GM12891 (cell line): ENCODE data around the gene CEP57.

ENCODE experiments used
- PAX5 ChIP-seq: IDR thresholded peaks from 2 replicates; pipeline ENCODE4 v1.6.1; 2011; ENCODE audit warnings: low read length, moderate library complexity, mild to moderate bottlenecking; ENCODE audit not compliant: insufficient read depth, severe bottlenecking
- POLR2A ChIP-seq: IDR thresholded peaks from 2 replicates; pipeline ENCODE4 v1.6.1; 2011; ENCODE audit warnings: low read depth, low read length, control low read depth
- POLR2AphosphoS5 ChIP-seq: IDR thresholded peaks from 2 replicates; pipeline ENCODE4 v1.6.1; 2011; ENCODE audit warnings: low read depth, low read length, control low read depth
- SPI1 ChIP-seq: IDR thresholded peaks from 2 replicates; pipeline ENCODE4 v1.6.1; 2011; ENCODE audit warnings: low read depth, low read length, control low read depth
- TAF1 ChIP-seq: IDR thresholded peaks from 2 replicates; pipeline ENCODE4 v1.6.1; 2011; ENCODE audit warnings: low read depth, low read length, control low read depth

GRCh38 chr11:95849087-95849825 lies 59.0 kb downstream of the CEP57 start:
- TF ChIP-seq POLR2A (no peak), POLR2AphosphoS5 (no peak), PAX5 (no peak), SPI1 (no peak), TAF1 (no peak)
